HepG2 (cell line): ENCODE measurements around the gene METAP1.

Source experiments
- CTCF ChIP-seq: sonication (generic); formaldehyde crosslinking; IDR thresholded peaks from 2 replicates; pipeline ENCODE4 v1.5.0; 2020; ENCODE audit warnings: mild to moderate bottlenecking, missing genetic modification reagents, moderate library complexity
- DZIP1 ChIP-seq: sonication (generic); formaldehyde crosslinking; IDR thresholded peaks from 2 replicates; pipeline ENCODE4 v1.5.0; 2020; ENCODE audit warnings: mild to moderate bottlenecking, missing genetic modification reagents
- EZH2 ChIP-seq: conservative IDR thresholded peaks from 2 replicates; pipeline ENCODE4 v1.6.1; 2012; ENCODE audit warnings: mild to moderate bottlenecking, low read depth, low read length, moderate library complexity
- HNRNPLL ChIP-seq: fragments of 200-400 bp; formaldehyde crosslinking; IDR thresholded peaks from 2 replicates; pipeline ENCODE4 v1.6.1; 2017; ENCODE audit warnings: mild to moderate bottlenecking, low read depth, low read length; ENCODE audit not compliant: poor library complexity, severe bottlenecking
- MAFK ChIP-seq, 2 experiments: IDR thresholded peaks in 1 of 2; conservative IDR thresholded peaks in 1 of 2; 2 replicates each; pipeline ENCODE4 v1.6.1; 2011; ENCODE audit warnings: improper control_type of control experiment in 2 of 2, low read length in 2 of 2
- MXI1 ChIP-seq: IDR thresholded peaks from 3 replicates; pipeline ENCODE4 v1.6.1; 2012; ENCODE audit warnings: low read depth, low read length, inconsistent platforms, borderline replicate concordance
- POLR2A ChIP-seq, 2 experiments: IDR thresholded peaks; 2 replicates each; pipeline ENCODE4 v1.6.1; 2011; ENCODE audit warnings: low read depth in 2 of 2, low read length in 2 of 2, mild to moderate bottlenecking in 1 of 2, moderate library complexity in 1 of 2; ENCODE audit not compliant: insufficient read depth in 1 of 2
- RBAK ChIP-seq: sonication (generic); formaldehyde crosslinking; IDR thresholded peaks from 2 replicates; pipeline ENCODE4 v1.5.1; 2020; ENCODE audit warnings: mild to moderate bottlenecking, missing genetic modification reagents
- SOX6 ChIP-seq, 2 experiments: fragments of 450-650 bp in 1 of 2; sonication (generic) in 1 of 2; formaldehyde crosslinking in 1 of 2; IDR thresholded peaks; 2 replicates each; pipeline versions ENCODE4 v1.4.0 to v1.6.1; 2017 to 2020; ENCODE audit warnings: antibody characterized with exemption in 1 of 2, mild to moderate bottlenecking in 1 of 2, missing genetic modification reagents in 1 of 2
- TFE3 ChIP-seq: IDR thresholded peaks from 2 replicates; pipeline ENCODE4 v1.6.1; 2016
- ZMAT5 ChIP-seq: sonication (generic); formaldehyde crosslinking; IDR thresholded peaks from 2 replicates; pipeline ENCODE4 v1.5.0; 2020; ENCODE audit warnings: mild to moderate bottlenecking, low read depth, missing genetic modification reagents, borderline replicate concordance
- ZNF674 ChIP-seq: sonication (generic); formaldehyde crosslinking; IDR thresholded peaks from 2 replicates; pipeline ENCODE4 v1.5.0; 2020; ENCODE audit warnings: low read depth, mild to moderate bottlenecking, missing genetic modification reagents
- ZNF703 ChIP-seq: sonication (generic); formaldehyde crosslinking; IDR thresholded peaks from 2 replicates; pipeline ENCODE4 v1.5.1; 2020; ENCODE audit warnings: missing genetic modification reagents, mild to moderate bottlenecking, moderate library complexity, borderline replicate concordance

GRCh38 chr4:98987720-98988119 is 7.8 kb upstream of the METAP1 start:
- TF ChIP-seq SOX6 (IDR thresholded peaks at IDR 0.05) (no peak), SOX6 (CRISPR knock-in tag; IDR thresholded peaks at IDR 0.05) (no peak), MXI1 (no peak), DZIP1 (CRISPR knock-in tag) (no peak), HNRNPLL (no peak), TFE3 (CRISPR knock-in tag) (no peak), CTCF (no peak), POLR2A (IDR thresholded peaks at IDR 0.05; ENCODE audit: insufficient read depth in 1 of 2, low read depth in 2 of 2, low read length in 2 of 2) (no peak), MAFK (conservative IDR thresholded peaks at IDR 0.05 in 1 of 2, IDR thresholded peaks at IDR 0.05 in 1 of 2; ENCODE audit: low read length in 2 of 2) (no peak), EZH2 (no peak), ZMAT5 (CRISPR knock-in tag) (no peak), ZNF674 (CRISPR knock-in tag) (no peak), RBAK (CRISPR knock-in tag) (no peak), ZNF703 (no peak)
